Hematopoietic multipotent progenitor cell treated with erythropoietin and hydrocortisone succinate and interleukin-3 and kit ligand, for 6 days (in vitro differentiated cells): ENCODE data around the gene NPFF.

Source experiments
- DNase-seq: peaks from one replicate; pipeline ENCODE4 v3.0.0-alpha.2; 2015

The NPFF gene

DNA sequence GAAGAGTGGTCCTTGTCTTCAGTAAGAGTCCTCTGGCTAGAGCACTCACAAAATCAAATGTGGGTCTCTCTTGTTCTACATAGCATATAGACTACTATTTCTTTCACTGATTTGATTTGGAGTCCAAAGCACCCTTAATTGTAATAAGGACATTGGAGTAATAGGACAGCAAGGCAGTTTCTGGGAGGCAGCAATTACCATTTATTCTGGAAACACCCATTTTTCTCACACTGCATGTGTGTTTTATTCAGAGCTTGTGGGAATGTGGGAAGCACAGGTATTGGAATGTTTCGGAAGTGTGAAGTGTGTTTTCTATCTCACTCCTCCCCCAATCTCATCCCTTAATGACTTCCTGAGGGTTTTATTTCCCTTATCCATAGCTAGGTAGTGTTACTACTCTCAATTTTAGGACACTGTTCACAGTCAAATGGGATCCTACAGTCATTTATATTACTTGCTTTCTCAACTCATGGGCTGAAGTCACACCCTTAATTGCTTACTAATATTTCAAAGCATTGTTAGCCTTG is 35.2 kb downstream of the NPFF start:
- no peak for DNase-seq

DNA sequence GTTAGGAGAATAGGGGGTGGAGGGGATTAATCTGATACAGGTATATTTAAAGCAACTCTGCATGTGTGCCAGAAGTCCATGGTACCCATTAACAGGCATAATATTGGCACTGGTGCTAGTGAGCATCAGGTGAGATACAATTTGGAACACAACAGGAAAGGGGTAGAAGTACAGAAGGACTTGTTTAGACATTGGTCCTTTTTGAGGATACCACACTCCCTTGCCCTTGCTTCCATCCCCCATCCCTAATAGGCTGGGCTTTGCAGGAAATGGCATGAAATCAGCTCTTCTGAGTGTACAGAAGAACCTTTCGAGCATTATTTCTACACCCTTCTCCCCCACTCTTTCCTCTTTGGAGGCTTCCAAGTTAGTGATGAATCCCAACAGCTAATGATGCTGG is 39.0 kb downstream of the NPFF start:
- DNase-seq: no peak

GRCh38 chr12:53467880-53468279 is 39.4 kb downstream of the NPFF start:
- no peak for DNase-seq

- DNase-seq: no peak
Measured at GRCh38 chr12:53467082-53467481, 40.2 kb downstream of the NPFF start.

DNA sequence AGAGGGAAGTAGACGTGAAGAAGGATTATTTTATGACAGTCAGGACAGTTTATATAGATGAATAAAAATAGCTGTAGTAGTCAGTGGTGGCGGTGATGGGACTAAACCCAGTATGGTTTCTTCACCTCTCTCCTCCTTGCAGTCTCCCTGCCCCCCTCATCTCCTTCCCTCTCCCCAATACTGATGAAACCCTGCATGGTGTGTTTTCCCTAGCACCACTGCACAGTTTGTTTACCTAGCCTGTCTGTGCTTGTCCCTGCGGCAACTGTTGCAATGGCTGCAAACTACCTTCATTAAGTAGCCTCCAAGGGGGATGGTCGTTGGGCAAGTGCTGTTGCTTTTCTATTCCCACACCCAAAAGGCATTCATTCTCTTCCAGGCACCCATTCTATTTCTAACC is 40.6 kb downstream of the NPFF start:
- no peak for DNase-seq

DNA sequence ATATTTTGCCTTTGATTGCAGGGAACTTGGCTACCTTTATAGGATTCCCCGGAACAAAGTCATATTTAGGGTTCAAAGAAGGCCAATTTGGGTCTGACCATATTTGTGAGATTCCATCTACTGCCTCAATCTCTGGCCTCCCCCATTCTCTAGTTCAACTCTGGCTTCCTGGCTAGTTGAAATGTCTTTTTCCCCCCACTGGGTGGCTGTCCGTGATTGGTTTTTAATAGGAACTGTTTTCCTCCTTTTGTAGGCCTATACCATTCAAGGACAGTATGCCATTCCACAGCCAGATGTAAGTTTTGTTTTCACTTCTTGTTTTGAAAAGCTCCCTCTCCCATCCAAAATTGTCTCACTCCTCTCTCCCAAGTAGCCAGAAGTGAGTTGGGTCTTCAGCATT is 41.6 kb downstream of the NPFF start:
- no peak for DNase-seq

- DNase-seq: no peak
Measured at GRCh38 chr12:53464685-53465418, 42.4 kb downstream of the NPFF start.

DNA sequence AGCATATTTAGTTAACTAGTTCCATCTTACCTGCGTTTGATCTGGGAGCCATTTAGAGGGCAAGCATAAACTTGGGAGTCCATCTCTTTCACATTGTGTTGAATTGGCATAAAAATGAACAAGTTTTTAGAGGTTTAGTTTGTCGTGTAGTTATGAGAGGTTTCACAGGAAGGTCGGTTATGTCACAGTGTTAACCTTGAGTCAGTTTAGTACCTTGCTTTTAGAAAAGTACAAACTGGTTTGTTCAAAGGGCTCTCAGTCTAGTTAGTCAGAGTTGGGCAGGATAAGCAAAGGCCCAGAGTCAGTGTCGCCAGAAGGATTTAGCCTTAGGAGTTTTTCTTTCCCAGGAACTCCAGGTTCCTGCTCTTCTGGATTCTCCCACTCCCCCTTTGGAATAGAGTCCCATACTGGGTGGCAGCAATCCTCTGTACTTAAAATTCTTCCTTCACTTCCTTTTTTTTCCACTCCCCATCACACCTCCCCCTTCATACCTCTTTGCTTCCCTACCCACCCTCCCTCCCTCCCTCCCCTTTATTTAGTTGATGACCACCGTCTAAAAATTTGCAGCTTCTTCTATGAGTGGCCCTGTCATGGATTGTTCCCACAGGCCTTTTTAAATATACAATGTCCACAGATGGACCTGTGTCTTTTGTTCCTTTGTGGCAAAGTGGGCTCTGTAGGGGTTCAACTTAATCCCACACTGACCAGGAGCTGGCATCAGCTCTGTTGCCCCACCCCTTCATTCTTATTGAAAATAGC is 43.3 kb downstream of the NPFF start:
- no peak for DNase-seq

GRCh38 chr12:53462935-53463334 is 44.3 kb downstream of the NPFF start:
- DNase-seq: no peak

- no peak for DNase-seq
Measured at GRCh38 chr12:53461591-53461990, 45.7 kb downstream of the NPFF start.

DNA sequence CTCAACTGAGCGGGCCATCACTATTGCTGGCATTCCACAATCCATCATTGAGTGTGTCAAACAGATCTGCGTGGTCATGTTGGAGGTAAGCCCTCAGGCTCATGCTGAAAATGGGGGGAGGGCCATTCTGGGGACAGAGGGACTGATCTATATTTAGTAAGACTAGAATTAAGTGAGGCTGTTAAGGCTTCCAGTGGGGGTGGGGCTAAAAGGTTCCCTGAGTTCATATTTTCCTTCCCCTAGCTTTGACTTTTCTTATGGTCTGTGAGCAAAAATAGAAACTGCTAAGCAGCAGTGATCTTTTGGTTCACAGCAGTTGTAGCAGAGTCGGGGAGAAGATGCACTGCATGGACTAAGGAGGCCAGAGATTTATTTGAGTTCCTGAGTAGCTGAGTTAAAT is 46.2 kb downstream of the NPFF start:
- DNase-seq: no peak

DNA sequence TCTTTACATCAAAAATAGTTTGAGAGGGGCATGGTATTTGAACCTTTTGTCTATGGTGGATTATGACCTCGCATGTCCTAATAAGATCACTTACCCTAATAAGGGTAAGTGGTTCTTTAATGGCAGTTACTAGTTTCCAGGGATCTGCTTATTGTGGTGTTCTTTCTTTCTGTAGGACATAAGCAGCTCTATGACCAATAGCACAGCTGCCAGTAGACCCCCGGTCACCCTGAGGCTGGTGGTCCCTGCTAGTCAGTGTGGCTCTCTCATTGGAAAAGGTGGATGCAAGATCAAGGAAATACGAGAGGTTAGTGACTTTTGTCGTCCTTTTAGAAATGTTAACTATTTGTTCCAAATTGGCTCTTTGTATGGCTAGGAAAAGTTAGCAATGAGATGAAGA is 48.2 kb downstream of the NPFF start:
- DNase-seq: no peak
